Testis (tissue), 2 donors: ENCODE measurements around the gene ADAMTS8.

Experiments used
- POLR2A ChIP-seq: fragments of 450-650 bp; IDR thresholded peaks from one replicate; pipeline ENCODE4 v1.6.1; 2017; ENCODE audit warnings: antibody characterized with exemption, mild to moderate bottlenecking, moderate library complexity
- TF ChIP-seq, protein P1 (sequence below), 3 experiments: fragments of 450-650 bp in 2 of 3; fragments of 200-600 bp in 1 of 3; sonication (generic) in 1 of 3; IDR thresholded peaks; one replicate each; pipeline ENCODE4 v1.5.1; 2016 to 2019; ENCODE audit warnings: antibody characterized with exemption in 3 of 3, mild to moderate bottlenecking in 2 of 3, moderate library complexity in 1 of 3

- TF ChIP-seq, protein P1, sequence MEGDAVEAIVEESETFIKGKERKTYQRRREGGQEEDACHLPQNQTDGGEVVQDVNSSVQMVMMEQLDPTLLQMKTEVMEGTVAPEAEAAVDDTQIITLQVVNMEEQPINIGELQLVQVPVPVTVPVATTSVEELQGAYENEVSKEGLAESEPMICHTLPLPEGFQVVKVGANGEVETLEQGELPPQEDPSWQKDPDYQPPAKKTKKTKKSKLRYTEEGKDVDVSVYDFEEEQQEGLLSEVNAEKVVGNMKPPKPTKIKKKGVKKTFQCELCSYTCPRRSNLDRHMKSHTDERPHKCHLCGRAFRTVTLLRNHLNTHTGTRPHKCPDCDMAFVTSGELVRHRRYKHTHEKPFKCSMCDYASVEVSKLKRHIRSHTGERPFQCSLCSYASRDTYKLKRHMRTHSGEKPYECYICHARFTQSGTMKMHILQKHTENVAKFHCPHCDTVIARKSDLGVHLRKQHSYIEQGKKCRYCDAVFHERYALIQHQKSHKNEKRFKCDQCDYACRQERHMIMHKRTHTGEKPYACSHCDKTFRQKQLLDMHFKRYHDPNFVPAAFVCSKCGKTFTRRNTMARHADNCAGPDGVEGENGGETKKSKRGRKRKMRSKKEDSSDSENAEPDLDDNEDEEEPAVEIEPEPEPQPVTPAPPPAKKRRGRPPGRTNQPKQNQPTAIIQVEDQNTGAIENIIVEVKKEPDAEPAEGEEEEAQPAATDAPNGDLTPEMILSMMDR (IDR thresholded peaks at IDR 0.05), result no peak
- no peak for TF ChIP-seq POLR2A
Observed at GRCh38 chr11:130439160-130439519, 10.7 kb upstream of the ADAMTS8 start.
